ENCODE results near the gene CARS2. TPM values are rescaled to one million over a fixed set of nuclear protein-coding genes. Genes with fewer than 3 reads are reported as not detected.
A peak's percentile ranks its signal among the peaks of the same experiment; 100 is the strongest.
"Not testable (repeated sequence)": the region's sequence is repeated elsewhere in the genome, so short reads cannot be mapped to it uniquely, and the experiment has no call there.

CARS2 gene
- total RNA-seq, 1 experiment from 2014 or later, result 88.3 TPM

DNA sequence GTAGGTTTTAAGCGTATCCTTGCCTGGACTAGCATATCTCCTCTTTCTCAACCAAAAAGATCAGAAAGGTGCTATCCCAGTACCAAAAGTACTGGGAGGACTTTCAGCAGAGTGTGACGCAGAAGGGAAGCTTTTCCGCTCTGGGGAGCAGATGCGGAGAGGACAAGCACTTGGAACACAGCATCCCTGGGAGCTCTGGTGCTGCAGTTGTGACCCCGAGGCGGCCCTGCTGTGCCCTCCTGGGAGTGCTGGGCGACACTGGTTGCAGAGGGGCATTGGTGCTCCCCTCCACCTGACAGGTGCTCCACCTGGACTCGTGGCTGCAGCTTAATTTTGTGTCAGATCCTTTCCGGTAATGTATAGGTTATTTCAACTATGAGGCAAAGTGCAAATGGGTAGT lies 87.1 kb downstream of the CARS2 start:
- no peak for DNase-seq (ENCODE audit: low spot score)

- no peak for DNase-seq (ENCODE audit: low spot score)
These were observed 87.7 kb downstream of the CARS2 start for GRCh38 chr13:110618167-110618566.

GRCh38 chr13:110617321-110618072 lies 88.4 kb downstream of the CARS2 start:
- DNase-seq (ENCODE audit: low spot score), result peak; percentile 26

DNA sequence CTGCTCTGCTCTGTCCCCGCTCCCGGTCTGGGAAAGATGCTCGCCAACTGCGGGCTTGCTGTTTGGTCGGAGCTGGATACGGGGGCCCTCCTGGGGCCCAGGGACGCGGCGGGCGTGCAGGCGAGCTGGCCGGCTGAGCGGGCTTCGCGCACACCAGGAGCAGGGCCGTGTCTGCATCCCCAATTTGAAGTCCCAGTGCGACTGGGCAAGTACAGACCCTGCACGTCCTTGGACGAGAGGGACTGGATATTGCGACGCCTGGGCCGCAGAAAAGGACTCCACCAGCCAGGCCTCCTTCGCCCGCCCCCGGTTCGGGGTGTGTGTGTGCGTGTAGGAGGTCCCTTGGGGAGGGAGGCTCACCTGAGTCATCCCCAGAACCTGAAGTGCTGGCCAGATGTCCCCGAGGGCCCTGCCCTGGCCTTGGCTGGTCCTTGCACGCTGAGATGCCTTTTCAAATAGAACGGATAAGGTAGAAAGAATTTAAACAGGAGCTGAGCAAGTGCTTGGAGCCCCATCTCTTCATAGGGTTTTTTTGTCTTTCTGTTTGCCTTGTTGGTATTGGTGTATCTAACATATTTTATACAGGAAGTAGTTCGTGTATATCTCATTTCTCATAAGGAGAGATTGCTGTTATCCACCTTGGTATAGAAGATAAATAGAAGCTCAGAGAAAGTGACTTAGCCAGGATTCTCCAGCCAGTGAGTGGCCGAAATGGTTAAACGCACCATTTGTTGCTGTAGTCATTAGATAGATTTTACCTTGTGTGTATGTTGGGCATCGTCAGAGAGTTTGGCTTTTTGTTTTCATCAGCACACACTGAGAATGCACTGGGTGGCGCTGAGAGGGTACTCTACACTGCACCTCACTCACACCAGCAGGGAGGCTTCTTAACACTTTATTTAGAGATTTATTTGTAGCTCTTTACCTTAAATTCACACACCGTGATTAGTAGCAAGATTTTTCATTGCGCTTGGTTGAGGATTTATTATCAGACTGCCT lies 89.5 kb downstream of the CARS2 start:
- peak; percentile 75 for DNase-seq (ENCODE audit: low spot score)

DNA sequence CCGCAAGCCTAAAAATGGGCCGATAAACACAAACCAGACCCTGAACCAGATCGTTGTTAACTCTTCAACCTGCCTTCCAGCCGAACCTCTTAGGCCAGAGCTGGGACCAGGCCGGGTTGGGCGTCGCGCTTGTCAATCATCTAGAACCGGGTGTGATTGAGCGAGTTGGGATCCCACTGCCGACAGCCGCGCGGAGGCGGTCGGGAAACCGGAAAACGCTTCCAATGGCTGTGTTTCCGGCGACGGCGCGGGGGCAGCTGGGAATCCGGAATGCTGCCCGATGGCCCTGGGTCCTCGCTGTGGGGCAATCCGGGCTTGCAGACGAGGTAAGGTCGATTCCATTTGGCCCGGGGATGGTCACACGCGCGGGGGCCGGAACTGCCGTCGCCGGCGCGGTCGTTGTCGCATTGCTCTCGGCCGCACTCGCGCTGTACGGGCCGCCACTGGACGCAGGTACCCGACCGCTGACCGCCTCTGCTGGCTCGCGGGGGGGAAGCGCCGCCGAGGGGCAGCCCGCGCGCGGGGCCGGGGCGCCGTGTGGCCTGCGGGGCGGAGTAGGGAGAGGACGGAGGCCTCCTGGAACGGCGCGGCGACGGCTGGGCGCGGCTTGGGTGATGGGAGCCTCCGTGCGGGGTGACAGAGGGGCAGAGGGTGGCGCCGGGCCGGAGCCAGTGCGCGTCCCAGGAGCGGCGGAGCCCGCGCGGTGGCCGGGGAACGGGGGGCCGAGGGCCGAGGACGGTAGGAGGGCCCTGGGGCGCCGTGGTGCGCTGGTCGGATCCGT lies 90.4 kb downstream of the CARS2 start, which contains the start of gene NAXD:
TSS of gene NAXD (plus strand) at position 224 of the 781 bp plus-strand sequence. CDS start at position 281, 57 bp downstream.
- peak; percentile 99 for DNase-seq (ENCODE audit: low spot score)

DNA sequence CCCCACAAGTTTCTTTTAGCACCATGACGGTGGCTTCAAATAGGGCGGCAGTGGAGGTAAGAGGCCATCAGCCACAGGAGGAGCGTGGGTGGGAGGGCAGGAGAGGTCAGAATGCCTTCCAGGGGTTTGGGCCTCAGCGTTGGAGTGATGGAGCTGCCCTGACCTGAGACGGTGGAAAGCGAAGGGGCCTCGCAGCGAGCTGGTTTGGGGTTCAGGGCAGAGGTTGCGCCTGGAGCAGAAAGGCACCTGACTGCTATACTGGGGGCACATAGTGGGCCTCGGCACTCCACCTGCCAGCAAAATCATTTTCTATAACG lies 91.0 kb downstream of the CARS2 start:
- no peak for DNase-seq (ENCODE audit: low spot score)

- DNase-seq (ENCODE audit: low spot score), result no peak
These were observed 94.8 kb downstream of the CARS2 start for GRCh38 chr13:110610955-110611595.

DNA sequence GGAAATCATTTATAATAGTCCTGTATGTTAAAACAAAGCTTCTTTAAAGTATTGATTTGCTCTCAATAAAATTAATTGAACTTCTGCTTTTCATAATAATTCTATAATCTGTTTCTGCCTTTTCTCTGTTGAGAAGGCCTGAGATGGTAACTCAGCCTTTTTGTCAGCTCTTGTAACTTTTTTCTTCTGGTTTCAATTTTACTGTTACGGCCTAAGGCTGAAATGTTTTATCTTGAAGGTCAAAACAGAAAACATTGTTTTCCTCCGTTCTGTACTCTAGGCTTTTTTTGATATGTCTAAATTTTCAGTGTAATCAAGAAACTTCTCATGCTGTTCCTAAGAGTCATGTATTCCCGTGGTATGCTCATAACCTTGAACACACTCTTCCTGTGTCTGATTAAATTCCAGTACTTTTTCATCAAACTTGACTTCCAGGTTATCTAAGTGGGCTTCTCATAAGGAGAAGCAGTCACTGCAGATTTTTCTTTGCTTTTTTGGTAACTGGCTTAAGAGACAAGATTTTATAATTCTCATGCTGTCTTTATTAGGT lies 98.2 kb downstream of the CARS2 start:
- no peak for DNase-seq (ENCODE audit: low spot score)

DNA sequence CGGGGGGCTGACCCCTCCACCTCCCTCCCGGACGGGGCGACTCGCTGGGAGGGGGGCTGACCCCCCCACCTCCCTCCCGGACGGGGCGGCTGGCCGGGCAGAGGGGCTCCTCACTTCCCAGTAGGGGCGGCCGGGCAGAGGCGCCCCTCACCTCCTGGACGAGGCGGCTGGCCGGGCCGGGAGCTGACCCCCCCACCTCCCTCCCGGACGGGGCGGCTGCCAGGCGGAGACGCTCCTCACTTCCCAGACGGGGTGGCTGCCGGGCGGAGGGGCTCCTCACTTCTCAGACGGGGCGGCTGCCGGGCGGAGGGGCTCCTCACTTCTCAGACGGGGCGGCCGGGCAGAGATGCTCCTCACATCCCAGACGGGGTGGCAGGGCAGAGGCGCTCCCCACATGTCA lies 99.6 kb downstream of the CARS2 start:
- not testable (repeated sequence) for DNase-seq (ENCODE audit: low spot score)

- DNase-seq (ENCODE audit: low spot score), result no peak
These were observed 100.8 kb downstream of the CARS2 start for GRCh38 chr13:110605132-110605531.

GRCh38 chr13:110600980-110601379 lies 104.9 kb downstream of the CARS2 start:
- DNase-seq (ENCODE audit: low spot score), result no peak

- DNase-seq (ENCODE audit: low spot score), result peak; percentile 41
These were observed 105.6 kb downstream of the CARS2 start for GRCh38 chr13:110600261-110600819.

DNA sequence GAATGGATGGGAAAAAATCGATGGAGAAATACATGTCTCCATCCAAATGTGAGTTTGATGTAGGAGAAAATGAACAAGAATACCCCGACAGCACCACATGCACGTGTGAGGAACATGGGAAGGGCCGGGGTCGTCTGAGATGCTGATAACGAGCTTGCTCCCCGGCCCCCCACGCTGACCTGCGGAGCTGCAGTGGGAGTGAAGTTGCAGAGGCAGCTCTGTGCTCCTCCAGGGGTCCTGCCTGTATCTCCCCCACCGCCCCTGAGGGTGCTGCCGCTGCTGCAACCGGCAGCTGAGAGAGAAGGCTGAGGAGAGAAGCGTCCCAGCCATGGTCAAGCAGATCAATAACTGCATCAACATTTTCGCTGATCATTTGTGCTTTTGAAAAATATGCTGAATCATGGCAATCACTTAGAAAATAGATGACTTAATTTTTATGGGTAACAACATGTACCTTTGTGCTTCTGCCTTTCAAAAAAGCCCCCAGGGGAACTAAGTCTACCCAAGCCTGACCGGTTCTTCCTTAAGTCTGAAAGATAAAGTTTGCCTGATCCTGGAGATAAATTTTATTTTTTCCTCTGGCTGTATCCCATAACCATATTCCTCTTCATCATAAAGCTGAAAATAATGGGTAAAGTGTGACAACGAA lies 108.8 kb downstream of the CARS2 start:
- DNase-seq (ENCODE audit: low spot score), result no peak

DNA sequence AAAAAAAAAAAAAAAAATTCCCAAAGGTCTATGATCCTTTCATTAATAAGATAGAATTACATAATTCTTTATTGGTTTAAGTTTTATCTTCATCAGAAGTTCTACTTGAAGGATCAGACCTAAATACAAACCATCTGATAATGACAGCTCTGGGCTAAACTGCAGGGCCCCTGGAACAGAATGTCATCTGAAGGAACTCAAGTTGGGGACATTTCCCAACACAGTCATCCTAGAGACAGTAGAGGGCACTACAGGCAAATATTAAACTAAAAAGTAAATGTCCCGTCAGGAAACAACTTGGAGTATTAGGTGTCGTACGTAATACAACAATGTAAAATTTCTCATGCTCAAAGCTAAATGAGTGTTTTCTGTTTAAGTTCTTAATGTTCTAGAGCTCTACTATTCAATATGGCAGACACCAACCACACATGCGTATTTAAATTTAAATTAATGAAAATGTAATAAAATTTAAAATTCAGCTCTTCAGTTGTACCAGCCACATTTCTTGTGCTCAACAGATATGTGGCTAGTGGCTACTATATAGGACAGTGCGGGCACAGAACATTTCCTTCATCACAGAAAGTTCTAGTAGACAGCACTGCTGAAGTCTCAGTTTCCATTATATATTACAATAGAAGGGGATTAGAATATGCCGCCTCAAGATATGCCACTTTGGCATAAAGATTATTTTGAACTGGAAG lies 112.3 kb downstream of the CARS2 start:
- peak; percentile 83 for DNase-seq (ENCODE audit: low spot score)

- DNase-seq (ENCODE audit: low spot score), result no peak
These were observed 113.3 kb downstream of the CARS2 start for GRCh38 chr13:110592665-110593064.
